ENCODE measurements around the gene C2CD4D. TPM values are rescaled to one million over a fixed set of nuclear protein-coding genes. Genes with fewer than 3 reads are reported as not detected.

C2CD4D gene
- polyA plus RNA-seq, 1 donor from 2014 or later = not detected

GRCh38 chr1:151858886-151859665, 19.5 kb upstream of the C2CD4D start:
- Histone ChIP-seq H3K9me2 (ENCODE audit: insufficient read depth, low read length) (no peaks in the 10 kb centered on the region), H3K4me3 (ENCODE audit: low read length) (no peak overlapping the region), H4K20me1 (ENCODE audit: insufficient read depth) (no peaks in the 10 kb centered on the region), H3K79me2 (replicated peaks; ENCODE audit: insufficient read depth, low read length) (no peaks in the 10 kb centered on the region), H3K9me3 (ENCODE audit: low read length) (no peaks in the 10 kb centered on the region), H3K4me2 (ENCODE audit: low read length) (no peak overlapping the region), H3K36me3 (ENCODE audit: insufficient read depth, low read length) (no peaks in the 10 kb centered on the region), H2AFZ (ENCODE audit: low read depth, low read length) (no peak overlapping the region), H3K27me3 (ENCODE audit: insufficient read depth, low read depth, low read length) (no peaks in the 10 kb centered on the region), H3K9ac (ENCODE audit: low read length) (no peak overlapping the region), H3F3A (ENCODE audit: insufficient read depth, low read length, poor library complexity, severe bottlenecking) (no peaks in the 10 kb centered on the region), H3K27ac (ENCODE audit: low read length) (no peak overlapping the region)
- no peak for TF ChIP-seq MXI1 (conservative IDR thresholded peaks at IDR 0.05; ENCODE audit: poor library complexity, severe bottlenecking)
- no peak for TF ChIP-seq TAF1 (IDR thresholded peaks at IDR 0.05; ENCODE audit: low read depth)
- no peak for TF ChIP-seq SMC3 (conservative IDR thresholded peaks at IDR 0.05; ENCODE audit: poor library complexity)
- TF ChIP-seq RAD21 (conservative IDR thresholded peaks at IDR 0.05) = no peak
- TF ChIP-seq REST (IDR thresholded peaks at IDR 0.05; ENCODE audit: borderline replicate concordance) = no peak
- no peak for TF ChIP-seq POLR2AphosphoS5 (IDR thresholded peaks at IDR 0.05)
- TF ChIP-seq, protein P1, sequence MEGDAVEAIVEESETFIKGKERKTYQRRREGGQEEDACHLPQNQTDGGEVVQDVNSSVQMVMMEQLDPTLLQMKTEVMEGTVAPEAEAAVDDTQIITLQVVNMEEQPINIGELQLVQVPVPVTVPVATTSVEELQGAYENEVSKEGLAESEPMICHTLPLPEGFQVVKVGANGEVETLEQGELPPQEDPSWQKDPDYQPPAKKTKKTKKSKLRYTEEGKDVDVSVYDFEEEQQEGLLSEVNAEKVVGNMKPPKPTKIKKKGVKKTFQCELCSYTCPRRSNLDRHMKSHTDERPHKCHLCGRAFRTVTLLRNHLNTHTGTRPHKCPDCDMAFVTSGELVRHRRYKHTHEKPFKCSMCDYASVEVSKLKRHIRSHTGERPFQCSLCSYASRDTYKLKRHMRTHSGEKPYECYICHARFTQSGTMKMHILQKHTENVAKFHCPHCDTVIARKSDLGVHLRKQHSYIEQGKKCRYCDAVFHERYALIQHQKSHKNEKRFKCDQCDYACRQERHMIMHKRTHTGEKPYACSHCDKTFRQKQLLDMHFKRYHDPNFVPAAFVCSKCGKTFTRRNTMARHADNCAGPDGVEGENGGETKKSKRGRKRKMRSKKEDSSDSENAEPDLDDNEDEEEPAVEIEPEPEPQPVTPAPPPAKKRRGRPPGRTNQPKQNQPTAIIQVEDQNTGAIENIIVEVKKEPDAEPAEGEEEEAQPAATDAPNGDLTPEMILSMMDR (IDR thresholded peaks at IDR 0.05; ENCODE audit: poor library complexity, severe bottlenecking) = no peak
- TF ChIP-seq EZH2 (IDR thresholded peaks at IDR 0.05; ENCODE audit: borderline replicate concordance, insufficient read depth, low read length, poor library complexity, severe bottlenecking) = no peak
- no peak for TF ChIP-seq EP300 (conservative IDR thresholded peaks at IDR 0.05; ENCODE audit: poor library complexity, severe bottlenecking)

- Histone ChIP-seq H3K4me2 (ENCODE audit: low read length) (no peak overlapping the region), H3K27me3 (ENCODE audit: insufficient read depth, low read depth, low read length) (no peaks in the 10 kb centered on the region), H3F3A (ENCODE audit: insufficient read depth, low read length, poor library complexity, severe bottlenecking) (no peaks in the 10 kb centered on the region), H3K9me3 (ENCODE audit: low read length) (no peaks in the 10 kb centered on the region), H3K36me3 (ENCODE audit: insufficient read depth, low read length) (no peaks in the 10 kb centered on the region), H3K9me2 (ENCODE audit: insufficient read depth, low read length) (no peaks in the 10 kb centered on the region), H2AFZ (ENCODE audit: low read depth, low read length) (no peak overlapping the region), H4K20me1 (ENCODE audit: insufficient read depth) (no peaks in the 10 kb centered on the region), H3K9ac (ENCODE audit: low read length) (no peak overlapping the region), H3K4me3 (ENCODE audit: low read length) (no peak overlapping the region), H3K79me2 (replicated peaks; ENCODE audit: insufficient read depth, low read length) (no peaks in the 10 kb centered on the region), H3K27ac (ENCODE audit: low read length) (no peak overlapping the region)
- TF ChIP-seq TAF1 (IDR thresholded peaks at IDR 0.05; ENCODE audit: low read depth) (no peak), REST (IDR thresholded peaks at IDR 0.05; ENCODE audit: borderline replicate concordance) (no peak), MXI1 (conservative IDR thresholded peaks at IDR 0.05; ENCODE audit: poor library complexity, severe bottlenecking) (no peak), EZH2 (IDR thresholded peaks at IDR 0.05; ENCODE audit: borderline replicate concordance, insufficient read depth, low read length, poor library complexity, severe bottlenecking) (no peak), POLR2AphosphoS5 (IDR thresholded peaks at IDR 0.05) (no peak), EP300 (conservative IDR thresholded peaks at IDR 0.05; ENCODE audit: poor library complexity, severe bottlenecking) (no peak), RAD21 (conservative IDR thresholded peaks at IDR 0.05) (no peak), SMC3 (conservative IDR thresholded peaks at IDR 0.05; ENCODE audit: poor library complexity) (no peak)
- TF ChIP-seq, protein P1 (IDR thresholded peaks at IDR 0.05; ENCODE audit: poor library complexity, severe bottlenecking) = no peak
These were observed 18.6 kb upstream of the C2CD4D start for GRCh38 chr1:151858030-151858746.
